SH-SY5Y (cell line): ENCODE results near the gene RHBDD2.

Experiments
- GATA2 ChIP-seq: IDR thresholded peaks from 2 replicates; pipeline ENCODE4 v1.6.1; 2011; ENCODE audit warnings: mild to moderate bottlenecking, low read depth, low read length
- GATA3 ChIP-seq: IDR thresholded peaks from 2 replicates; pipeline ENCODE4 v1.6.1; 2011; ENCODE audit warnings: low read depth, mild to moderate bottlenecking, low read length, moderate library complexity

Gene RHBDD2

GRCh38 chr7:75880242-75880641 is 1.4 kb downstream of the RHBDD2 start:
- TF ChIP-seq GATA3, result no peak
- no peak for TF ChIP-seq GATA2

- TF ChIP-seq GATA3, result no peak
- TF ChIP-seq GATA2, result no peak
These were observed 2.7 kb downstream of the RHBDD2 start for GRCh38 chr7:75881436-75882095.

GRCh38 chr7:75884476-75884875 is 5.6 kb downstream of the RHBDD2 start:
- no peak for TF ChIP-seq GATA3
- no peak for TF ChIP-seq GATA2

GRCh38 chr7:75885036-75885435 is 6.2 kb downstream of the RHBDD2 start:
- TF ChIP-seq GATA3 (no peak), GATA2 (no peak)

- TF ChIP-seq GATA3 (no peak), GATA2 (no peak)
These were observed 9.0 kb downstream of the RHBDD2 start for GRCh38 chr7:75887669-75888369.

- TF ChIP-seq GATA3 (no peak), GATA2 (no peak)
These were observed 9.8 kb downstream of the RHBDD2 start for GRCh38 chr7:75888464-75889222.

GRCh38 chr7:75889223-75889825 is 10.5 kb downstream of the RHBDD2 start:
- TF ChIP-seq GATA3 (no peak), GATA2 (no peak)

- TF ChIP-seq GATA3 (no peak), GATA2 (no peak)
These were observed 11.0 kb downstream of the RHBDD2 start for GRCh38 chr7:75889826-75890225.

- TF ChIP-seq GATA3 (no peak), GATA2 (no peak)
These were observed 13.1 kb downstream of the RHBDD2 start for GRCh38 chr7:75891815-75892411.

GRCh38 chr7:75892634-75893272 is 13.9 kb downstream of the RHBDD2 start:
- TF ChIP-seq GATA3 (no peak), GATA2 (no peak)

- TF ChIP-seq GATA2, result no peak
- TF ChIP-seq GATA3, result no peak
These were observed 18.0 kb downstream of the RHBDD2 start for GRCh38 chr7:75896803-75897327.

GRCh38 chr7:75900617-75901315 is 21.9 kb downstream of the RHBDD2 start:
- TF ChIP-seq GATA3, result no peak
- no peak for TF ChIP-seq GATA2

GRCh38 chr7:75905785-75906604 is 27.2 kb downstream of the RHBDD2 start:
- TF ChIP-seq GATA3 (no peak), GATA2 (no peak)
